Head of caudate nucleus (tissue), 42 donors: ENCODE measurements around the gene COL8A2.
A peak's percentile ranks its signal among the peaks of the same experiment; 100 is the strongest.

Experiments used
- DNase-seq, 42 donors: peaks; one replicate each; pipeline versions ENCODE4 v3.0.0 to v3.0.0-alpha.2; 2020 to 2021; ENCODE audit warnings: mixed read lengths in 7 of 42
- intact Hi-C: fragments of 100-400 bp; cut with DNase I; formaldehyde crosslinking; loops from one replicate; pipeline ENCODE4 v1.15.0; 2022

COL8A2 gene

DNA sequence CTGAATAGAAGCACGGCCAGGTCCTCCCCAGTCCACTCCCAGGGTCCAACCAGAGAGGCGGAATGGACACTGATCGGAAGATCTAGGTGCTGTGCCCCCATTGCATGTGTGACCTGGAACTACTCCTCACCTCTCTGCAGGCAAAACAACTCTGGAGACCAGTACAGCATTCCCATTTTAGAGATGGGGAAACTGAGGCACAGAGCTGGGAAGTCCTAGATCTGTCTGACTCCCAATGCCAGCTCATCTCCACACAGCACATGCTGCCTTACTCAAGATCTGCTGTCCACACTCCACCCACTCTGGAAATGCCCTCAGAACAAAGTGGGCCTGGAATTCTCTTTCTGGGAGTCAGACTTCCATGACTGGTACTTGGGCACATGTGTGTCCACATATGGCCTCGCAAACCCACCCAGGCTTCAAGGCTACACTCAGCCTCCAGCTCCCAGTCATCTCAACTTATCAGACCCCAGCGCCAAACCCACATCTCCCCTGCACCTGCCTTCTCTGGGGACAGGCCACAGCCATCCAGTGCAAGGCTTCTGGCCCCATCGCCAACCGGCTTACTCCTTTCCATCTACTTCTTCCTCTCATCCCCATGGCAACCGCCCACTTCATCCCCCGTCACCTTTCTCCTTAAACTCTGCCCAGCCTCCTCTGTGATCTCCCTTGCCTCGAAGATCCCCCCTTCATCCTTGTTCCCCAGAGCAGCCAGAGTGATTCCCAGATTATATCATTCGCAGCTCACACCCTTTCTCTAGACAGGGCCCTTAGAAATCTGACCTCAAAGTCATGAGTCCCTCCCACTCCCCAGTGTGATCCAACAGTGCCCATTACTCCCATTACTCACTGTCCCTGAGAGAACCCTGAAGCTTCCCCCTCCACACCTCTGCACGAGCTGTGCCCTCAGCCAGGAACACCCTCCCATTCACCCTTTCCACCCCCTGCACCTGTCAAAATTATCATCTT is 2.7 kb downstream of the COL8A2 start:
- intact Hi-C loops, result no loop called here
- peak in 10 of 42 donors; percentile 21 to 66 (median 39) for DNase-seq

- no peak for DNase-seq
- intact Hi-C loops, result no loop called here
Observed at GRCh38 chr1:36119456-36119855, 5.6 kb downstream of the COL8A2 start.

DNA sequence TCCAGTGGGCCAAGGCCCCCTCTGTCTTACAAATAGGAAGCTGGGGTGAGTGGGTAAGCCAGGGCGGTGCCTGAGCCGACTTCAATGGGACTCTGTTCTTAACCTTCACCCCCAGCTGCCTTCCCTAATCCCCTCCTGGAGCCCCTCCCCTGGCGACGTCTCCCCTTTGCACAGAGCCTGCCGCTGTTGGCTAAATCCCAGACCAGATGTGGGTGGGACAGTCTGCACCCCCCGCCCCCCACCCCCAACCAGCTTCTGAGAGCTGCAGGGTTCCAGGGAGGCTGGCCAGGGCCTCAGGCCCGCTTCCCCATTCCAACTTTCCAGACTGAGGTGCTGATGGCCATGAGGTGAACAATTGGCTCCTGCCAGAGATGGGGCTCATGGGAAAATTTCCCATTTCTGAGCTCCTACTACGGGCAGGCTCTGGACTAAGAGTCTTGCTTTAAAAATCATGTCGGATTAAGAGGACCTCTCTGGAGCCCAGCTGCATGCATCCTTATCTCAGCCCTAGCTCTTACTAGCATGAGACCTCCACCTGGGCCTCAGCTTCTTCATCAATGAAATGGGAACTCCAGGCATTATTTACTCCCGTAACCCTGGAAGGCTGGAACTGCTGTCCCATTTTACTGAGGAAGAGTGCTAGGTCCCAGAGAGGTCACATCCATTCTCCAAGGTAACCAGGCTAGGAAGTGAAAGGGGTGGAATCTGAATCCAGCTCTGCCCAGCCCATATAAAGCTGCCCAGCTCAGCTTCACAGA is 6.4 kb downstream of the COL8A2 start:
- intact Hi-C loops, result no loop called here
- DNase-seq, result no peak

GRCh38 chr1:36116901-36117300 is 8.1 kb downstream of the COL8A2 start:
- no peak for DNase-seq
- intact Hi-C loops, result no loop called here

DNA sequence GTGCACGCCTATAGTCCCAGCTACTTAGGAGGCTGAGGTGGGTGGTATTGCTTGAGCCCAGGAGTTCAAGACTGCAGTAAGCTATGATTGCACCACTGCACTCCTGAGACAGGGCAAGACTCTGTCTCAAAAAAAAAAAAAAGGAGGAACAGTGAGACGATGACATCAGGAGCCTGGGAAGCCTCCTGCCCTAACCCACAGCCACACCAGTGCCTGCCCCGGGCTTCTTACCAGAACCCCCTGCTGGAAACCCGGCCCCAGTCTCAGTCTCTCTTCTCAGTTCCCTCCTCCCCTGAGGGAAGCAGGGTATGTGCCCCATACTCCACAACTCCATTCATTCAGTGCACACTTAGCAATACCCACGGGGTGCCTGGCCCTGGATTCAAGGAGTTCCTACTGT is 9.1 kb downstream of the COL8A2 start:
- intact Hi-C loops, result no loop called here

DNA sequence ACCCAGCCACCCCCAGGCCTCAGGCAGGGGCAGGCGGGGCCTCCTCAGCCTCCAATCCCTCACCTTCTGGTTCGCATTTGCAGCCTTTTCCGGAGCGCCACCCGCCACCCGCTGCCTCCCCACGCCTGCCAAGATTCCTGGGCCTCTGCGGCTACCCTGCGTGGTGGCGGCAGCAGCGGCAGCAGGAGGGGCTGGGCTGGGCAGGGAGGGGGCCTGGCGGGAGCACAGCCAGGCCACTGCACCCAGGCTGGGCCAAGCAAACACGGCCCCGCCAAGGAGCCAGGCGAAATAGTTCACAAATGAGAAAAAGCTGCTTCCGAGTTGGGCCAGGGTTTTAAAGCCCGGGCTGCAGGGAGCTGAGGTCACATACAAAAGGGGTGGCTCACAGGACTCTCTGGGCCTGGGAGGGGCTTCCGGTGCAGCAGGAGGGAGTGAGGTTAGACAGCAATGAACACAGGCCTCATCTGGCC is 9.8 kb downstream of the COL8A2 start:
- intact Hi-C loops, result no loop called here
- peak in 9 of 42 donors; percentile 21 to 51 (median 29) for DNase-seq

More for the DNA sequence above, 9.1 kb downstream of the COL8A2 start:
- no peak for DNase-seq

- no peak for DNase-seq
- intact Hi-C loops, result no loop called here
Observed at GRCh38 chr1:36114371-36114770, 10.7 kb downstream of the COL8A2 start.

GRCh38 chr1:36112823-36113222 is 12.2 kb downstream of the COL8A2 start:
- intact Hi-C loops, result no loop called here
- no peak for DNase-seq

GRCh38 chr1:36111151-36111550 is 13.9 kb downstream of the COL8A2 start:
- intact Hi-C loops, result no loop called here
- DNase-seq, result no peak

- intact Hi-C loops, result no loop called here
- no peak for DNase-seq
Observed at GRCh38 chr1:36109041-36109679, 15.9 kb downstream of the COL8A2 start.

DNA sequence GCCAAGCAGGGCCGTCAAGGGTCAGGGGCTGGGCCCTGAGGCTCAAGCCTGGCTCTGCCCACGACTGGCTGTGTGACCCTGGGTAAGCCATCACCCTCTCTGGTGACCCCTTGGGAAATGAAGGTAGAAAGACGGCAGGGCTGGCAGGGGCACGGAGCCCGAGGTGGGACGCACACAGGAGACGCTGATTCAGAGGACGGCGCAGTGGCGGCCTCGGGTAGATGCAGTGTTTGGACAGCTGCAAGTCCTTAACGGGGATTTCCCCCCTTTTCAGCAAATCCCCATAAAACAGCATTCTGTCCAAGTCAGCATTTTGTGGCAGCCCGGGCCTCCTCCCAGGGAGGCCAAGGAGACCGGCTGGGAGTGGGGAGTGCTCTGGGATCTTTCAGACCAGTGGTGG is 16.7 kb downstream of the COL8A2 start:
- intact Hi-C loops, result no loop called here
- no peak for DNase-seq

DNA sequence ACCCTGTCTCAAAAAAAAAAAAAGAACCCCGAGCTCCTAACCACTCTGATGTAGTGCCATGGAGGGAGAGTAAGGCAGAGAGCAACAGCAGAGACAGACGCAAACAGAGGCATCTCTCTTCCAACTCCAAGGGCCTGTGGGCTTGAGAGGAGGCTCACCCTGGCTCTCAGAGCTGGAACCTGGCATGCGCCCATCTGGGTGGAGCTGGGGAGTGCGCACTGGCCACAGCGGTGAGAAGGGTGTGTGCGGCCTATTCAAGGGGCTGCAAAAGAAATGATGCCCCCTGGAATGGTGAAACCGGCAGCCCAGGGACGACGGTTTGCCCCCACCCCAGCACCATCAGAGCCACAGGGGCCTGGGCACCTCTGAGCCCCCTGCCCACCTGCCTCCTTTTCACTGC is 17.6 kb downstream of the COL8A2 start:
- DNase-seq, result no peak
- intact Hi-C loops, result no loop called here

GRCh38 chr1:36106269-36106668 is 18.8 kb downstream of the COL8A2 start:
- intact Hi-C loops, result no loop called here
- DNase-seq, result no peak

- intact Hi-C loops, result no loop called here
- DNase-seq, result no peak
Observed at GRCh38 chr1:36101546-36101945, 23.5 kb downstream of the COL8A2 start.

DNA sequence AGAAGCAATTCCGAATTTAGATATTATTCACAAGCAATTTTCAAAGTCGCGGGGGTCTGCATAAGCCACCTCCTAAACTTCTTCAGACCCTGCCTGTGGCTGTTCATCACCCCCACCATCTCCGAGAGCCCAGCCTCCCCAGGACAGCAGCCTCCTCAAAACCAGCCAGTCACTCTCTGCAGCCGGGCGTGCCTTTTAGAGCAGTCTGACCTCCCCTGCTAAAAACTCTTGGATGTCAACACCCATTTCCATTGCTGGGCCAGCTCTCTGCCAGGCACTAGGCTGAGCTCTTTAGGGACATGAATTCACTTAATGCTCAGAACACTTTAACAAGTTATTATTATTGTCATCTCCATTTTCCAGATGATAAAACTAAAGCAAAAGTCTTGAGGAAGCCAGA is 24.6 kb downstream of the COL8A2 start:
- intact Hi-C loops, result no loop called here
- DNase-seq, result no peak

DNA sequence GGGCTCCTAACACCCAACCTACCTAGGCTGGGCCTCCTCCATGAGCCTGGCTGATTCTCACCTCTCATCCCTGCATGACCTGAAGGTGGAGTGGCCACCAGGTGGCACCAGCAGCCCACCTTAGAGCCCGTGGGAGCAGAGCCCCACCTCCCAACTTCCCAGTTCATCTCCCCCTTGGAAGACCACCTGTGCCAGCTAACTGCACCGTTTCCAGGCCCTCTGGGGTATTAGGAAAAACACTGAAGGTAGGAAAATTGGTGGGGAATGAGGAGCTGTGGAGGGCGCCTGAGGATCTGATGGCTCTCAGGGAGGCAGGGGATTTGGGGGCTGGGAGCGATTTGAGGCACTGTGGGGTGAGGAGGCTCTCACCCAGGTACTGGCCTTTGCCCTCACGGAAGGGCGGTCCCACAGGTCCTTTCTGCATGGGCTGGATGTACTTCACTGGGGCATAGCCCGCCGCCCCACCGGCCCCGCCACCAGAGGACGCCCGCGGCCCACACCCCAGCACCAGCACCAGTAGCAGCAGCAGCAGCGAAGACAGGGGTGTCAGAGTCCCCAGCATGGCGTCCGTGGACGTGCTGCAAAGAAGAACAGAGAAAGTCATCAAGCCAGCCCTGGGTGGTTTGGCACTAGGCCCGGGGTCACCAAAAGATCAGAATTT is 25.2 kb downstream of the COL8A2 start:
- intact Hi-C loops, result loop anchor here (5.0 kb wide), 1 partner anchor 32 kb away; no protein-coding TSS in a partner anchor
- peak; percentile 64 to 92 (median 80) for DNase-seq

- DNase-seq, result no peak
- intact Hi-C loops, result loop anchor here (5.0 kb wide), 1 partner anchor 33 kb away; no protein-coding TSS in a partner anchor
Observed at GRCh38 chr1:36098650-36099365, 26.2 kb downstream of the COL8A2 start.
